Stimulated activated naive CD8-positive, alpha-beta T cell treated with anti-CD3 and anti-CD28 coated beads, Interleukin-15, Interleukin-2, amounts not matched to agents 100 ng/mL and 50 ng/mL, for 24 hours (primary cell): ENCODE data around the gene ABRAXAS1.

Source experiments
- H3K27ac Mint-ChIP-seq: one replicate; pipeline ENCODE4 v1.8.0; 2021; ENCODE audit warnings: mild to moderate bottlenecking, mixed read lengths
- H3K27me3 Mint-ChIP-seq: one replicate; pipeline ENCODE4 v1.8.0; 2021; ENCODE audit warnings: mixed read lengths
- H3K36me3 Mint-ChIP-seq: one replicate; pipeline ENCODE4 v1.8.0; 2021; ENCODE audit warnings: low read depth, mixed read lengths
- H3K4me1 Mint-ChIP-seq: one replicate; pipeline ENCODE4 v1.8.0; 2021; ENCODE audit warnings: low read depth, mixed read lengths
- H3K4me3 Mint-ChIP-seq: one replicate; pipeline ENCODE4 v1.8.0; 2021; ENCODE audit warnings: mild to moderate bottlenecking, mixed read lengths
- H3K9me3 Mint-ChIP-seq: one replicate; pipeline ENCODE4 v1.8.0; 2021; ENCODE audit warnings: mixed read lengths

ABRAXAS1 gene

DNA sequence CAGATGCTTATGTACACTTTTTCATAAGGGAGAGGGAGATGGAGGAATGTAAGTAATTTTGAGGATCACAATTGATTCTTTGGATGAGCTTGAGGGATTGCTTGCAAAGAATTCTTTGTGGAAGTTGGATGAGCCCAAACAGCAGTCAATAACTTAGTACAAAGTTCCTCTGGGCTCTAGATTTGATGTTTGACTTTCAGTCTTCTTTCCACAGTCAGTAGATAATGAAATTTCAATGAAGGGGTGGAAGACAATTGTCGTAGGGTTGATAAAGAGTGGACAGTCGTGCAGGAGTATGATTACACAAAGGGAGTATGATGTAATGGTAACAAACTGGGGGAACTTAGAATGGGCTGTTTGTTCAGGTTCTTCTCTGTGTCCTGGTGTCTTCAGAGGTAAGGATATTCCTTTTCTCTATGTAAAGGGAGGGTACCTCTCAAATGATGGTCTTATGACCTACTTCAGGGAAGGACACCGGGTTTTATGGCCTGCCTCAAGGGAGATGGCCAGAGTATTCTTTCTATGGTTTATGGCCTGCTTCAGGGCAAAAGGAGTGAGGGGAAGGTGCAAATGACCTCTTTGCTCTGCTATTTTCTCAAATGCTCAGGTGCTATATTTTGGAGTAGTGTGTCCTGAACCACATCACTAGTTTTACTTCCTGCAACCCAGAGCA, 1.7 kb upstream of the ABRAXAS1 start:
- Mint-ChIP-seq H3K4me3 (no peak overlapping the region), H3K9me3 (no peaks in the 10 kb centered on the region), H3K36me3 (peaks cover under 1% of the 10 kb centered on the region), H3K27me3 (no peaks in the 10 kb centered on the region), H3K4me1 (peaks cover 15% of the 10 kb centered on the region), H3K27ac (no peak overlapping the region)

DNA sequence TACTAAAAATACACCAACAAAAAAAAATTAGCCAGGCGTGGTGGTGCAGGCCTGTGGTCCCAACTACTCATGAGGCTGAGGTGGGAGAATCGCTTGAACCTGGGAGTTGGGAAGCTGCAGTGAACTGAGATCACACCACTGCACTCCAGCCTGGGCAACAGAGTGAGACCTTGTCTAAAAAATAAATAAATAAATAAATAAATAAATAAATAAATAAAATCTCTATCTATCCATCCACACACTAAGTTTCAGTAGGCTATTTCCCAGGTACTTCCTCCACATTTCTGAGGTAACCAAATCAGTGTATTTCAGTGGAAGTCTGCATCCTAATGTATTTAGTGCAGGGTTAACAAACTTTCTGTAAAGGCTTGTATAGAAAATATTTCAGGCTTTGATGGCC, 10.9 kb downstream of the ABRAXAS1 start:
- no peaks in the 10 kb centered on the region for H3K9me3 Mint-ChIP-seq
- H3K36me3 Mint-ChIP-seq, result peaks cover 26% of the 10 kb centered on the region
- H3K27ac Mint-ChIP-seq, result no peak overlapping the region
- no peak overlapping the region for H3K4me3 Mint-ChIP-seq
- peaks cover 4% of the 10 kb centered on the region for H3K4me1 Mint-ChIP-seq
- no peaks in the 10 kb centered on the region for H3K27me3 Mint-ChIP-seq

DNA sequence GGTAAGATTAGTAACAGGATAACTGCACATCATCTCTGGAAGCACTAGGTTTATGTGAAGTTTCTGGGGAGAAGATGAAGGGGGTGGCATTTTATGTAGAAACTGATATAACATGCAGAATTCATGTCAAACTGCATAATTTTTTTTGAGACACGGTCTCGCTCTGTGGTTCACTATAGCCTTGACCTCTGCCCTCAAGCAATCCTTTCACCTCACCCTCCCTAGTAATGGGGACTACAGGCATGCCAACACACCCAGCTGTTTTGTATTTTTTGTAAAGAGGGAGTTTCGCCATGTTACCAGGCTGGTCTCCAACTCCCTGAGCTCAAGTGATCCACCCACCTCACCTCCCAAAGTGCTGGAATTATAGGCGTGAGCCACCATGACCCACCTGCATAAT, 11.5 kb downstream of the ABRAXAS1 start:
- H3K36me3 Mint-ChIP-seq, result peaks cover 27% of the 10 kb centered on the region

DNA sequence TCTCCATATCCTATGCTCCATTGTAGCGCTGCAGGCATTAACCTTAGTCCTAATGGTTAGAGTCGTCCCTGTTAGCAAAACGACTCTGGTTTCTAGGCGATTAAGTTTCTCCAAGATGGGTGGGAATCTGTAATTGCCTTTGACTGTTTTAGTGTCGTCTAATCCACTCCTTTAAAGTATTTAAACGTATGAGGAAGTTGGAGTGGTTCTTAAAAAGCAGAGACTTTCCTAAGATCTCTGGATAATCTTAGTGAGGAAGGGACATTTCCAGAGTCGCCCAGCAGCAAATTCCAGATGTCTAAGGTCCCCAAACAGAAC, 28.8 kb downstream of the ABRAXAS1 start:
- no peaks in the 10 kb centered on the region for H3K9me3 Mint-ChIP-seq
- peaks cover 52% of the 10 kb centered on the region for H3K4me1 Mint-ChIP-seq
- peak overlapping the region; percentile 99 for H3K4me3 Mint-ChIP-seq
- H3K27me3 Mint-ChIP-seq, result no peaks in the 10 kb centered on the region
- peak overlapping the region; percentile 100 for H3K27ac Mint-ChIP-seq
- H3K36me3 Mint-ChIP-seq, result peaks cover 75% of the 10 kb centered on the region

More for the DNA sequence above, 11.5 kb downstream of the ABRAXAS1 start:
- Mint-ChIP-seq H3K4me1 (peaks cover 4% of the 10 kb centered on the region), H3K27me3 (no peaks in the 10 kb centered on the region), H3K9me3 (no peaks in the 10 kb centered on the region), H3K27ac (no peak overlapping the region), H3K4me3 (no peak overlapping the region)

DNA sequence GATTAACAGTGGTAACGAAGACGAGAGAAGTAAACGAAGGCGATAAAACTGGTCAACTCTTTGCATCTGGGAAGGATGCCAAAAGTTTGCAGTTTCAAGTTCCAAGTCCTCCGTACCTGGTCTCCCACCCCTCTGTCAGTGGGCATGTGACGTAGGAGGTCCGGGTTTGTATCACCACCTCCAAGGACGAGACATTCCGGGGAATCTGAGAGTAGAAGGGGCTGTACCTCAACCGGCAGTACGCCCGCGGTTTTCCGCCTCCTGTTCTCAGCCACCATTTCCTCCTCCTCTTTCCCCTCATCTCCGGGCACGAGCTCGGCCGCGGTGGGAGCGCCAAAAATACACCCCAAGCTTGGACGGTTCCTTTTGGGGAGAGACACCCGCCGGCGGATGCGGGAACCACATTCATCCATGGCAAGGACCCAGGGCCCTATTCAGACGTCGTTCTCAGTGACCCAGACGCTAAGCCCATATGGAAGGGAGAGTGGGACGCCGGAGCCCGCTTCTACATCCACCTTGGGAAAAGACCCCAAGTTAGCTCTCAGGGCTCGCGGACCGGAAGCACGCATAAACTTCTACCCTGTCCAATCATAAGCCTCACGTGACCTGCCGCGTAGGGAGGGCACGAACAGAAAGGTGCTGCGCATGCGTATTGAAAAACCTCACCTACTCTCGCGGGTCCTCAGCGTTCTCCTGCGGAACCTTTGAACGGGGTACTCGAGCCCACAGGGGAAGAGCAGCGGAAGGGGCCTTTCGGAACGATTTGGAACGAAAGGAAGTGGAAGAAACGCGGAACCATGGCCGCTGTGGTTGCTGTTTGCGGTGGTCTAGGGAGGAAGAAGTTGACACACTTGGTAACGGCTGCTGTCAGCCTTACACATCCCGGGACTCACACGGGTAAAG, 29.4 kb downstream of the ABRAXAS1 start, which contains the start of the genes HELQ and MRPS18C:
Gene HELQ (minus strand): TSS at position 543 of the 903 bp plus-strand sequence. CDS start 130 bp downstream, at position 413.
Gene MRPS18C (plus strand): TSS at position 778 of the 903 bp plus-strand sequence. CDS start 20 bp downstream, at position 798.
- no peaks in the 10 kb centered on the region for H3K27me3 Mint-ChIP-seq
- peaks cover 74% of the 10 kb centered on the region for H3K36me3 Mint-ChIP-seq
- H3K9me3 Mint-ChIP-seq, result no peaks in the 10 kb centered on the region
- H3K27ac Mint-ChIP-seq, result peak within 1 kb of the TSS; percentile 100
- H3K4me3 Mint-ChIP-seq, result peak within 1 kb of the TSS; percentile 99
- H3K4me1 Mint-ChIP-seq, result peaks cover 52% of the 10 kb centered on the region

DNA sequence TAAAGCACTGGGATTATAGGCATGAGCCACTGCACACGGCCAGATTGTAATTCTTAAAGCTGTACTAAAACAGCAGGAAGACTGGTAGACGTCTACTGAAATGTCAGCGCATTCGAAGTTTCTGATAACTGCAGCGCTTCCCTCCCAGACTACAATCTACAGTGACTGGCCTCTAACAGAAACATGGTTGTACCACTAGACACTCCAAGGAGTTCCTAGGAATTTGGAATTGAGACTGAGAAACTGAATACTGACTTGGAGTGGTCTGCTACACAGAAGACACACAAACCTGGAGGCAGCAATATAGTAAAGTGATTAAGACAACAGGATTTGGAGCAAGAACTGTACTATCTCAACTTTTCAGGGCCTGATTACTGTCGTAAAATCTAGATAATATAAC, 30.2 kb downstream of the ABRAXAS1 start:
- Mint-ChIP-seq H3K4me1 (peaks cover 52% of the 10 kb centered on the region), H3K9me3 (no peaks in the 10 kb centered on the region), H3K36me3 (peaks cover 70% of the 10 kb centered on the region), H3K27me3 (no peaks in the 10 kb centered on the region), H3K27ac (peak overlapping the region; percentile 100), H3K4me3 (peak overlapping the region; percentile 99)

DNA sequence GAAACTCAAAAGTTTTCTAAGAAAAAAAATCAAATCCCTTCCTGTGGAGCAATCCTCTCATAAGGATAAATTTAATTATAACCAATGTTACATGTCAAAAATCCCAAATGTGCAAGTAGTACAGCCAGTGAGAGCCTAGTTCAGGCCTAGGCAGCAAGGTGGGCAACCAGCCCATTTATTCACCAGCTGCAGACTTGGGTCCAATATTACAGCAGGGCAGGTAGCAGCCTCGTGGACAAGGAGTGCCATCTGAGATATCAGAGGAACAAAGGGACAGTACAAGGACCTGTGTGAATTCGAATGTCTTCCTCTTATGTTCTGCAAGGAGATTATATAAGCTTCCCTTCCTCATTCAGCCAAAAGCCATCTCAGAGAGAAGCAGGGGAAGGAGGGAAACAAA, 35.9 kb downstream of the ABRAXAS1 start:
- Mint-ChIP-seq H3K4me3 (no peak overlapping the region), H3K36me3 (peaks cover 44% of the 10 kb centered on the region), H3K27ac (no peak overlapping the region), H3K27me3 (no peaks in the 10 kb centered on the region), H3K4me1 (peaks cover 14% of the 10 kb centered on the region), H3K9me3 (no peaks in the 10 kb centered on the region)

DNA sequence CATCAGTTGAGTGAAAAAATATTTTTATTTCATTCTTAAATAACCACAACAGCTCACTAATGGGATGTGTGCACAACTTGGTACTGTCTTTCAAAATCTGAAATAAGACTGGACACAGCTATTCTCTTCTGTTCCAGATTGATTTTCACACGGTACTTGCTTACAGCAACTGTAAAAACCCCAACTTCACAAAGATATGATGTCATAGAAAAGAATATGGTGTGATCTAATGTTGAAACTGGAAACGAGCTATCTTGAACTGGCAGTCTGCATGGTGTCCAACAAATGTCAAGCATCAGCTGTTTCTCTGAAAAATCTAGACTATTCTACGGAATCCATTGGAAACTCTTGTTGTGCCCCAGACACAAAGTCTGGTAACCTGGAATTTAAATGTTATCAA, 44.0 kb downstream of the ABRAXAS1 start:
- no peaks in the 10 kb centered on the region for H3K27me3 Mint-ChIP-seq
- H3K4me3 Mint-ChIP-seq, result no peak overlapping the region
- no peak overlapping the region for H3K27ac Mint-ChIP-seq
- no peaks in the 10 kb centered on the region for H3K9me3 Mint-ChIP-seq
- H3K36me3 Mint-ChIP-seq, result peaks cover 56% of the 10 kb centered on the region
- peaks cover 7% of the 10 kb centered on the region for H3K4me1 Mint-ChIP-seq

DNA sequence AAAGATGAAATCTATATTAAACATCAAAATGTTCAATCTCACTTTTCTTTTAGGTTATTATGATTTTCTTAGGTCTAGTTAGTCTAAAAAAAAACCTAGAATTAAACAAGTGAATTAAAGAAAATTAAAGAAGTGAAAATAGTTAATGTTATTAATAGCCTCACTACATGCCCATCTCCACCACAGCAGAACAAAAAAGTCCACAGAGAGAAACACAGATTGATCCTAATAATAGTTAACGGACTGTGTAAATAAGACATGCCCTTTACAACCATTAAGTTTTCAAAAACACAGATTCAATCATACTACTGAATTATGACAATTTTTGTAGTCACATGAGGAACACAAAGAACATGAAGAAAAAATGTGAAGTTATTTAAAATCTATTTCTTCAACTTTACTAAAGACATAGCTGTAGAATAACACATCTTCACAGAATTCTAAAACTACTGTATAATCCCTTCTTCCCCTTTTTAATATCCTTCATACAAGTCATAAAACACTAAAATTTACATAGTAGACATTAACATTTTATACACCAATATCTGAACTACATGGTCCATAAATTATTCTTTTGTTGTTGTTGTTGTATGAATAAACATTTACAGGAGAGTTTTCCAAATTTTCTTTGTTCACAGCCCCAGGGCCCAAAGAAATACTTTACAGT, 44.6 kb downstream of the ABRAXAS1 start:
- Mint-ChIP-seq H3K9me3 (no peaks in the 10 kb centered on the region), H3K27me3 (no peaks in the 10 kb centered on the region), H3K4me3 (peak overlapping the region; percentile 17), H3K27ac (no peak overlapping the region), H3K4me1 (peaks cover 7% of the 10 kb centered on the region), H3K36me3 (peaks cover 56% of the 10 kb centered on the region)

DNA sequence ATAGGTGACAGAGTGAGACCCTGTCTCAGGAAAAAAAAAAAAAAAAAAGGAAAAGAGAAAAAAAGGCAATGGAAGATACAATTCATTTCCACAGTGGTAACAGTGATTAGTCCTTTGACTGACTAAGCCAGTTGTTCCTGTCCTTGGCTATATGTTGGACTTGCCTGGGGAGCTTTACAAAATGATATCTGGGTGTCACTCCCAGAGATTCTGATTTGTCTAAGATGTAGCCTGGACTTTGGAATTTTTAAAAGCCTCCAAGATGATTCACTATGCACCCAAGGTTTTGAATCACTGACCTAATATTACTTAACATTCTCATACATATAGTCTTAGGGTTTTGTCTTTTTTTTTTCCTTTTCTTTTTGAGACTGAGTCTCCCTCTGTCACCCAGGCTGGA, 46.2 kb downstream of the ABRAXAS1 start:
- no peak overlapping the region for H3K27ac Mint-ChIP-seq
- H3K4me3 Mint-ChIP-seq, result no peak overlapping the region
- H3K36me3 Mint-ChIP-seq, result peaks cover 56% of the 10 kb centered on the region
- H3K4me1 Mint-ChIP-seq, result peaks cover 7% of the 10 kb centered on the region
- no peaks in the 10 kb centered on the region for H3K9me3 Mint-ChIP-seq
- no peaks in the 10 kb centered on the region for H3K27me3 Mint-ChIP-seq

DNA sequence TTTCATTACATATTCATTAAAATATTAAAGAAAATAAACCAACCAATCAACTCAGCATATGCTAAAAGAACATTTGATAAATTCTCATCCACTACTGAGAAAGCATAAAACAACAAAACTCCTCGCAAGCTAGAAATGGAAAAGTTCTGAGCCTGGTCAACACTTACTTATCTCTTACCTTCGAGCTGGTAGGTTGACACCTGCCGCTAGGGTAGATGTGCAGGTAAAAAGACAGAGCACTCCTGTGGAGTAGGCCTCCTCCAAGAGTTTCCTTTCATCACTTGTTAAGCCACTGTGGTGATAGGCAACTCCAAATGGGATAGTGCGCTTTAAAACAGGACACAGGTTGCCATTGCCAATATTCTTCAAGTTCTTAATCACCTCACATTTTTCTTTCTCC, 48.2 kb downstream of the ABRAXAS1 start:
- Mint-ChIP-seq H3K36me3 (peaks cover 52% of the 10 kb centered on the region), H3K27ac (no peak overlapping the region), H3K4me3 (no peak overlapping the region), H3K27me3 (no peaks in the 10 kb centered on the region), H3K4me1 (peaks cover 7% of the 10 kb centered on the region), H3K9me3 (no peaks in the 10 kb centered on the region)

DNA sequence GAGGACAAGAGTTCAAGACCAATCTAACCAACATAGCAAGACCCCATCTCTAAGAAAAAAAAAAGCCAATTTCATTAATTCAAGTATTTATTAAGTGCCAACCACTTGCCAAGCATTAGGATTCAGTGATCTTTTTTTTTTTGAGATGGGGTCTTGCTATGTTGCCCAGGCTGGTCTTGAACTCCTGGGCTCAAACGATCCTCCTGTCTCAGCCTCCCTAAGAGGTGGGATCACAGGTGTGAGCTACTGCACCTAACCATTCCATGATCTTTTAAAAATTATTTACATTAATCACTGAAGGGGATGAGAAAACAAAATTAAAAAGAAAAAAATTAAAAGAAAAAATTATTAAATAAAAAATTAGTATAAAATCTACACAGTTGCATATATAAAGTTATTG, 53.7 kb downstream of the ABRAXAS1 start:
- H3K4me3 Mint-ChIP-seq, result no peak overlapping the region
- H3K27ac Mint-ChIP-seq, result no peak overlapping the region
- no peaks in the 10 kb centered on the region for H3K4me1 Mint-ChIP-seq
- H3K9me3 Mint-ChIP-seq, result no peaks in the 10 kb centered on the region
- peaks cover 31% of the 10 kb centered on the region for H3K36me3 Mint-ChIP-seq
- no peaks in the 10 kb centered on the region for H3K27me3 Mint-ChIP-seq

DNA sequence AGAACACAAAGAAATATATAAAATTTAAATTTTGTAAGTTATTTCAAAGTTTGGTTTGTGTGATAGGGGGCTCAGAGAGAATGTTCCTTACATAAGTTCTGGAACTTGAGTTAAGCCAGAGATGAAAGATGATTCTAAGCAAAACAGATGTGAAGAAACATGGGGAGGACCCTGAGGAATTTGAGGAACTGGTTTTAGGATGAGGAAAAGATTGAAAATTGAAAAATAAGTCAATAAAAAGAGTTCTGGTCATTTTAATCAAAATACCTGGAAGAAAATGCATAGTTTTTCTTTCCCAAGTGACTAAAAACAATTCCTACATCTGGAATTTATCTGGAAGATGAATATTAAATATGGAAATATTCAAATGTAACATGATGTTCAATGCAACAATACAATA, 66.7 kb downstream of the ABRAXAS1 start:
- no peaks in the 10 kb centered on the region for H3K9me3 Mint-ChIP-seq
- H3K36me3 Mint-ChIP-seq, result peaks cover 38% of the 10 kb centered on the region
- H3K4me1 Mint-ChIP-seq, result no peaks in the 10 kb centered on the region
- no peak overlapping the region for H3K4me3 Mint-ChIP-seq
- H3K27me3 Mint-ChIP-seq, result no peaks in the 10 kb centered on the region
- H3K27ac Mint-ChIP-seq, result no peak overlapping the region

DNA sequence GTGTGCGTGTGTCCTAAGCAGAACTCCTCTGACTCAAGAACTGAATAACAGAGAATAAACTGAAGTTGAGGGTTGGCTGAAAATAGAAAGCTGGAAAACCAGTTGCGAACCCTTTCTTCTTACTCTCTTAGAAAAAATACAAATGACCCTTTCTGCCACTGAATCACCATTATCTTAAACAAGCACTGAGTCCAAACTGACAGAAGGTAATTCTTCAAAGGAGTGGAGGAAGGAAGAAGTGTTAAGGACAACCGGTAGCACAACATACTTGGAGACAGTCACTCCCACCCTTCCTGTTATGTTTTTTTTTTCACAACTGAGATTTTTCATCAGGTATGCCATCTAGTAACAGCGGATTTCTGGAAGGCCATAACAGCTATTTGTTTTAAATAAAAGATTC, 67.3 kb downstream of the ABRAXAS1 start:
- no peaks in the 10 kb centered on the region for H3K4me1 Mint-ChIP-seq
- peaks cover 37% of the 10 kb centered on the region for H3K36me3 Mint-ChIP-seq
- no peaks in the 10 kb centered on the region for H3K9me3 Mint-ChIP-seq
- no peak overlapping the region for H3K27ac Mint-ChIP-seq
- H3K4me3 Mint-ChIP-seq, result no peak overlapping the region
- no peaks in the 10 kb centered on the region for H3K27me3 Mint-ChIP-seq

DNA sequence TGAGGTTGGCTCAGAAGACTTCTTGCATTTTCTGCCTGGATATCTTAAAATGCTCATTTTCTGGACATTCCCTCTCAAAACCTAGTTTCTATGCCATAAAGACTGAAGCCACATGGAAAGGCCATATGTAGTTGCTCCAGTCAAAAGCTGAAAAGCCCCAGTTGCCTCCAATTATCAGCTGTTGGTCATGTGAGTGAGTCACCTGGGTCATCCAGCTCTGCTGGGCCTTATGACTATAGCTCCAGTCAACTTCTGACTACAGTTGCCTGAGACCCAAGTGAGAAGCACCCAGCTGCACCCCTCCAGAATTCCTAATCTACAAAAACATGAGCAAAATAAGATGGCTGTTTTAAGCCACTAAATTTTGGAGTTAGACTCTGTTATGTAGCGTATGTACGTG, 71.2 kb downstream of the ABRAXAS1 start:
- Mint-ChIP-seq H3K9me3 (no peaks in the 10 kb centered on the region), H3K27ac (peak overlapping the region; percentile 21), H3K27me3 (no peaks in the 10 kb centered on the region), H3K36me3 (peaks cover 48% of the 10 kb centered on the region), H3K4me1 (no peaks in the 10 kb centered on the region), H3K4me3 (no peak overlapping the region)
